Neural cell (in vitro differentiated cells): ENCODE measurements around the gene LIPC. TPM values are rescaled to one million over a fixed set of nuclear protein-coding genes. Genes with fewer than 3 reads are reported as not detected.

Experiments used
- H2AFZ ChIP-seq: fragments of 200-600, 300-800 bp; sonication (generic), shearing (Covaris generic); 2 replicates; pipeline ENCODE4 v1.6.0; 2014; ENCODE audit warnings: low read depth, mild to moderate bottlenecking, antibody characterized with exemption, low read length, moderate library complexity
- H3F3A ChIP-seq: fragments of 200-600 bp; shearing (Covaris generic); 2 replicates; pipeline ENCODE4 v1.6.1; 2016; ENCODE audit warnings: mild to moderate bottlenecking, moderate library complexity, mixed read lengths, antibody characterized with exemption, low read length; ENCODE audit not compliant: insufficient read depth, poor library complexity, severe bottlenecking
- H3K27ac ChIP-seq: fragments of 200-600, 300-800 bp; sonication (generic), shearing (Covaris generic); 2 replicates; pipeline ENCODE4 v1.5.1; 2014; ENCODE audit warnings: mild to moderate bottlenecking, low read length, moderate library complexity
- H3K27me3 ChIP-seq: fragments of 300-800, 200-600 bp; sonication (generic), shearing (Covaris generic); 2 replicates; pipeline ENCODE4 v1.6.0; 2014; ENCODE audit warnings: mild to moderate bottlenecking, low read depth, low read length, moderate library complexity; ENCODE audit not compliant: insufficient read depth
- H3K36me3 ChIP-seq: fragments of 300-800, 200-600 bp; sonication (generic), shearing (Covaris generic); 2 replicates; pipeline ENCODE4 v1.5.1; 2014; ENCODE audit warnings: mild to moderate bottlenecking, antibody characterized with exemption, low read length, moderate library complexity; ENCODE audit not compliant: insufficient read depth
- H3K4me2 ChIP-seq: fragments of 300-800, 200-600 bp; sonication (generic), shearing (Covaris generic); 2 replicates; pipeline ENCODE4 v1.6.0; 2014; ENCODE audit warnings: mild to moderate bottlenecking, low read length
- H3K4me3 ChIP-seq: fragments of 300-800, 200-600 bp; sonication (generic), shearing (Covaris generic); 2 replicates; pipeline ENCODE4 v1.5.1; 2014; ENCODE audit warnings: mild to moderate bottlenecking, low read length, moderate library complexity
- H3K79me2 ChIP-seq: fragments of 200-600 bp; shearing (Covaris generic); replicated peaks from 2 replicates; pipeline ENCODE4 v1.6.0; 2014; ENCODE audit warnings: mild to moderate bottlenecking, low read length, moderate library complexity; ENCODE audit not compliant: insufficient read depth
- H3K9ac ChIP-seq: fragments of 300-800, 200-600 bp; sonication (generic), shearing (Covaris generic); 2 replicates; pipeline ENCODE4 v1.6.1; 2016; ENCODE audit warnings: mild to moderate bottlenecking, low read length, mixed read lengths
- H3K9me2 ChIP-seq: fragments of 200-600 bp; shearing (Covaris generic); 2 replicates; pipeline ENCODE4 v1.6.1; 2016; ENCODE audit warnings: mild to moderate bottlenecking, low read length, mixed read lengths; ENCODE audit not compliant: insufficient read depth
- H3K9me3 ChIP-seq: fragments of 200-600, 300-800 bp; sonication (generic), shearing (Covaris generic); 2 replicates; pipeline ENCODE4 v1.6.1; 2016; ENCODE audit warnings: mild to moderate bottlenecking, mixed run types, low read length, moderate library complexity, mixed read lengths
- H4K20me1 ChIP-seq: fragments of 200-600 bp; shearing (Covaris generic); 2 replicates; pipeline ENCODE4 v1.6.1; 2016; ENCODE audit warnings: mild to moderate bottlenecking, mixed run types; ENCODE audit not compliant: insufficient read depth
- CTCF ChIP-seq: fragments of 450-650 bp; IDR thresholded peaks from 2 replicates; pipeline ENCODE4 v1.5.1; 2014; ENCODE audit warnings: antibody characterized with exemption, mild to moderate bottlenecking, moderate library complexity; ENCODE audit not compliant: poor library complexity, severe bottlenecking
- EP300 ChIP-seq: fragments of 450-650 bp; conservative IDR thresholded peaks from 2 replicates; pipeline ENCODE4 v1.6.1; 2014; ENCODE audit warnings: antibody characterized with exemption, mild to moderate bottlenecking, moderate library complexity; ENCODE audit not compliant: poor library complexity, severe bottlenecking
- EZH2 ChIP-seq: fragments of 200-600, 300-800 bp; shearing (Covaris generic), sonication (generic); IDR thresholded peaks from 2 replicates; pipeline ENCODE4 v1.6.1; 2014; ENCODE audit warnings: antibody characterized with exemption, low read length, borderline replicate concordance, mild to moderate bottlenecking; ENCODE audit not compliant: insufficient read depth, poor library complexity, severe bottlenecking
- MXI1 ChIP-seq: fragments of 450-650 bp; conservative IDR thresholded peaks from 2 replicates; pipeline ENCODE4 v1.6.1; 2014; ENCODE audit warnings: antibody characterized with exemption, mild to moderate bottlenecking; ENCODE audit not compliant: poor library complexity, severe bottlenecking
- POLR2AphosphoS5 ChIP-seq: IDR thresholded peaks from 2 replicates; pipeline ENCODE4 v1.6.1; 2012
- RAD21 ChIP-seq: fragments of 450-650 bp; conservative IDR thresholded peaks from 2 replicates; pipeline ENCODE4 v1.6.1; 2014; ENCODE audit warnings: antibody characterized with exemption, mild to moderate bottlenecking, moderate library complexity
- REST ChIP-seq: IDR thresholded peaks from 2 replicates; pipeline ENCODE4 v1.6.1; 2012; ENCODE audit warnings: borderline replicate concordance
- SMC3 ChIP-seq: fragments of 450-650 bp; conservative IDR thresholded peaks from 2 replicates; pipeline ENCODE4 v1.6.1; 2014; ENCODE audit warnings: antibody characterized with exemption, mild to moderate bottlenecking, moderate library complexity; ENCODE audit not compliant: poor library complexity
- TAF1 ChIP-seq: IDR thresholded peaks from 2 replicates; pipeline ENCODE4 v1.6.1; 2012; ENCODE audit warnings: low read depth
- polyA plus RNA-seq: library from polyadenylated mRNA; depleted of rRNA; stranded (reverse); fragments of >200 nt; gene quantifications from 2 replicates; pipeline ENCODE4 v1.2.3, GENCODE V29; 2014

The LIPC gene
- polyA plus RNA-seq, 1 donor from 2014 or later: not detected

- TF ChIP-seq POLR2AphosphoS5 (no peak), MXI1 (no peak), EZH2 (no peak), TAF1 (no peak), REST (no peak), RAD21 (no peak), EP300 (no peak), SMC3 (no peak), CTCF (no peak)
- Histone ChIP-seq H3K36me3 (no peaks in the 10 kb centered on the region), H3K9me3 (no peaks in the 10 kb centered on the region), H3K4me3 (no peak overlapping the region), H3K79me2 (no peaks in the 10 kb centered on the region), H3K27ac (no peak overlapping the region), H4K20me1 (no peaks in the 10 kb centered on the region), H3K4me2 (no peak overlapping the region), H3F3A (no peaks in the 10 kb centered on the region), H3K27me3 (no peaks in the 10 kb centered on the region), H3K9ac (no peak overlapping the region), H3K9me2 (no peaks in the 10 kb centered on the region), H2AFZ (no peak overlapping the region)
These were observed 74.3 kb downstream of the LIPC start for GRCh38 chr15:58506064-58506490.

GRCh38 chr15:58506783-58507668 is 75.2 kb downstream of the LIPC start:
- TF ChIP-seq EZH2 (no peak), SMC3 (no peak), MXI1 (no peak), POLR2AphosphoS5 (no peak), CTCF (no peak), RAD21 (no peak), REST (no peak), EP300 (no peak), TAF1 (no peak)
- Histone ChIP-seq H3K9ac (no peak overlapping the region), H3K4me3 (no peak overlapping the region), H3K27ac (no peak overlapping the region), H3K79me2 (no peaks in the 10 kb centered on the region), H4K20me1 (no peaks in the 10 kb centered on the region), H2AFZ (no peak overlapping the region), H3K27me3 (no peaks in the 10 kb centered on the region), H3K9me2 (no peaks in the 10 kb centered on the region), H3K4me2 (no peak overlapping the region), H3F3A (no peaks in the 10 kb centered on the region), H3K9me3 (no peaks in the 10 kb centered on the region), H3K36me3 (no peaks in the 10 kb centered on the region)
